8988T (cell line): ENCODE measurements around the gene PTEN.
"Not testable (repeated sequence)": the region's sequence is repeated elsewhere in the genome, so short reads cannot be mapped to it uniquely, and the experiment has no call there.

ENCODE experiments used
- DNase-seq: peaks from one replicate; pipeline ENCODE4 v3.0.0; 2011

The PTEN gene

GRCh38 chr10:87863053-87863943 lies at the start of gene PTEN, which contains the start of gene KLLN:
Gene PTEN, plus strand, starts transcription at chr10:87863625. Its CDS starts 845 bp downstream, at chr10:87864470.
Gene KLLN, minus strand, starts transcription at chr10:87863533. Its CDS starts 1,046 bp downstream, at chr10:87862487.
- peak; percentile 83 for DNase-seq

DNA sequence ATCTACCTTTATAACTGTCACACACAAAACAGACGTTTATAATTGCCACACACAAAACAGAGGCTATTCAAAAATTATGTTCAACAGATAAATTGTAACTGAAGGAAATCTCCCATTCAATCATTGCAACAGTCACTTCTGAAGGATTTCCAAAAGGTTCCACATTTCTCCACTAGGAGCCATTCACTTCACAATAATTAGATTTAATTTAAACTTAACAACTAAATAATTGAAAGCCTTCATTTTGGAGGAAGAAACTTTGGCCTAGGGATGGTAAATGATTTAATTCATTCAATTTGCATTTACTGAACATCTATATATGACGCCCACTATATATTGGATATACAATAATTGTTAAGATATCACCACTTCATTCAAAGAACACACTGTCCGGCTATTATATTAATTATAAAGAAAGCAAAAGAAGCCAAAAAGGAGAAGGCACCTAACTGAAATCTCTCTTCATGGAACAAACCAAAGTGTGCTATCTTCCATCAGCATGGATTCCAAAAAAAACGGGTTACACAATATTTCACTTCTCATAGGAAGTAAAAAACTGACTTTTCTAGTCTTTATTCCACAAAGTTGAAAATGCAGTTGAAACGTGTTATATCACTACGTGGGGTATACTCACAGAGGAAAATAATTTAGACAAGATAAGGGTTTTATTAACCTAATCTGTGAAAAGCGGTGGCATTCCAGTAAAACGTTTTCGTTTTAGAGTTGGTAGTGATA lies 47.1 kb upstream of the PTEN start:
- DNase-seq: no peak

GRCh38 chr10:87816898-87817608 lies 46.4 kb upstream of the PTEN start:
- no peak for DNase-seq

GRCh38 chr10:87817609-87818504 lies 45.6 kb upstream of the PTEN start, which contains the start of gene ATAD1:
Gene ATAD1, minus strand, starts transcription at chr10:87818226. Its CDS starts 3,627 bp downstream, at chr10:87814599.
- DNase-seq: peak; percentile 38

GRCh38 chr10:87818505-87819288 lies 44.7 kb upstream of the PTEN start:
- DNase-seq: no peak

GRCh38 chr10:87819289-87819585 lies 44.2 kb upstream of the PTEN start:
- no peak for DNase-seq

DNA sequence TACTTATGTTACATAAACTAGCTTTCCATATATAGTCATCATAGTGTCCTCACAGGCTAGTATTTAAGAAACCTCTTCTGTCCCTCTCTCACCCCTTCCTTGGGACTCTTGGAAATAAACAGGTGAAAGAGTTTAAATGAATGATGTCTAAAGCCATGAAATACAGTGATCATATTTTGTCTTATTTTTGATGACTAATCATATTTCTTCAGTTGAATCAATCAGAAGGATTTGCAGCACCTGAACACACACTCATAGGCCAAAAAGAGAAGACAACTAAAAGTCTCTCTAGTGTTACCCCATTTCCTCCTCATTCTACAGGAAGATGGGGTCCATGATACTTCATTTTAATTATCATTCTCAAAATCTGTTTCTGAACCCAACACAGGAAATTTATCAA lies 36.8 kb upstream of the PTEN start:
- DNase-seq: no peak

GRCh38 chr10:87827681-87828080 lies 35.7 kb upstream of the PTEN start:
- no peak for DNase-seq

DNA sequence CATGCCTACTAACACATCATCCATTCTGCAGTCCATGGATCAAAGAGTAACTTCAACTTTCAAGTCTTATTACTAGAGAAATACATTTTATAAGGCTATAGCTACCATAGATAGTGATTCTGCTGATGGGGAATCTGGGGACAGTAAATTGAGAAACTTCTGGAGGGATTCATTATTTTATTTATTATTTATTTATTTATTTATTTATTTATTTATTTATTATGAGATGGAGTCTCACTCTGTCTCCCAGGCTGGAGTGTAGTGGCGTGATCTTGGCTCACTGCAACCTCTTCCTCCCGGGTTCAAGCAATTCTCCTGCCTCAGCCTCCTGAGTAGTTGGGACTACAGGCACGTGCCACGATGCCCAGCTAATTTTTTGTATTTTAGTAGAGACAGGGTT lies 34.4 kb upstream of the PTEN start:
- not testable (repeated sequence) for DNase-seq

- DNase-seq: no peak
These were observed 33.3 kb upstream of the PTEN start for GRCh38 chr10:87829986-87830729.

DNA sequence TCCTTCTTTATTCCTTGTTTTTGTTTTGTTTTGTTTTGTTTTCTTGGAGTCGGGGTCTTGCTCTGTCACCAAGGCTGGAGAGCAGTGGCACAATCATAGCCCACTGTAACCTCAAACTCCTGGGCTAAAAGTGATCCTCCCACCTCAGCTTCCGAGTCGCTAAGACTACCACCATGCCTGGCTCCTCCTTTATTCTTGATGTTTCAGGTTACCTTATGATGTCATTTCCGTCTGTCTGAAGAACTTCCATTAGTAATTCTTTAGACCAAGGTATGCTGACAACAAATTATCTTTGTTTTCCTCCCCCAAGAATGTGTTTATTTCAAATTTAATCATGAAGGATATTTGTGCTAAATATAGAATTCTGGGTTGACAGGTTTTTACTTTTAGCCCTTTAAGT lies 27.3 kb upstream of the PTEN start:
- no peak for DNase-seq

- no peak for DNase-seq
These were observed 26.0 kb upstream of the PTEN start for GRCh38 chr10:87837445-87837844.

- no peak for DNase-seq
These were observed 24.8 kb upstream of the PTEN start for GRCh38 chr10:87838650-87839049.

GRCh38 chr10:87841186-87841585 lies 22.2 kb upstream of the PTEN start:
- DNase-seq: no peak

- DNase-seq: no peak
These were observed 21.2 kb upstream of the PTEN start for GRCh38 chr10:87842220-87842641.

DNA sequence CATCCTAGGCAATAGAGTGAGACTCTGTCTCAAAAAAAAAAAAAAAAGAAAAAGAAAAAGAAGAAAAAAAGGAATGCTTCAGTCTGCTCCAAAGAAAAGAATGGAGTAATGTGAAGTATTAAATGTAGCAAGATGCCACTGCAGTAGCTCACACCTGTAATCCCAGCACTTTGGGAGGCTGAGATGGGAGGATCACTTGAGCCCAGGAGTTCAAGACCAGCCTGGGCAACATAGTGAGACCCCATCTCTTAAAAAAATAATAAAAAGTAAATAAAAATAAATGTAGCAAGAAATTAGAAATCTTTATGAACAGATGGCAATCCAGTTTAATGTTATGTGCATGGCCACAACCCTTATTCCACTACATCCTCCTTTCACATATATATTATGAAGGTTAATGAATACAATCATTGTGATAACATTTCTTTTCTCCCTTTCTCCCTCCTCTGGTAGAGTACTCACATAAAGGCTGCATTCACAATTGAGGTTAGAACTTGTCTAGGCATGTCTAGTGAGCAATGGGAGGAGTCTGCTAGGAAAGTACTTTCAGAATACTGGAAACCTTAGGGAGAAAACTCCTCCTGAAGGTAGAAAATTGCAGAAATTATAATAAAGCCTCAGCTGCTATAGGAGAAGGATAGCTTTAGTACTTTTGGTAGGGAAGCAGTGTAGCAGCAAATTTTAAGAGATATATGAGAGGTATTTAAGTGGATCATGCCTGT lies 20.5 kb upstream of the PTEN start:
- no peak for DNase-seq

GRCh38 chr10:87843714-87844113 lies 19.7 kb upstream of the PTEN start:
- DNase-seq: no peak

- no peak for DNase-seq
These were observed 18.4 kb upstream of the PTEN start for GRCh38 chr10:87844837-87845623.

- no peak for DNase-seq
These were observed 17.8 kb upstream of the PTEN start for GRCh38 chr10:87845624-87845998.
